ENCODE measurements around the gene WDR62. TPM values are rescaled to one million over a fixed set of nuclear protein-coding genes. Genes with fewer than 3 reads are reported as not detected.

The WDR62 gene
- total and polyA plus RNA-seq, 8 donors, result 0.12 to 0.49 (median 0.37) TPM

DNA sequence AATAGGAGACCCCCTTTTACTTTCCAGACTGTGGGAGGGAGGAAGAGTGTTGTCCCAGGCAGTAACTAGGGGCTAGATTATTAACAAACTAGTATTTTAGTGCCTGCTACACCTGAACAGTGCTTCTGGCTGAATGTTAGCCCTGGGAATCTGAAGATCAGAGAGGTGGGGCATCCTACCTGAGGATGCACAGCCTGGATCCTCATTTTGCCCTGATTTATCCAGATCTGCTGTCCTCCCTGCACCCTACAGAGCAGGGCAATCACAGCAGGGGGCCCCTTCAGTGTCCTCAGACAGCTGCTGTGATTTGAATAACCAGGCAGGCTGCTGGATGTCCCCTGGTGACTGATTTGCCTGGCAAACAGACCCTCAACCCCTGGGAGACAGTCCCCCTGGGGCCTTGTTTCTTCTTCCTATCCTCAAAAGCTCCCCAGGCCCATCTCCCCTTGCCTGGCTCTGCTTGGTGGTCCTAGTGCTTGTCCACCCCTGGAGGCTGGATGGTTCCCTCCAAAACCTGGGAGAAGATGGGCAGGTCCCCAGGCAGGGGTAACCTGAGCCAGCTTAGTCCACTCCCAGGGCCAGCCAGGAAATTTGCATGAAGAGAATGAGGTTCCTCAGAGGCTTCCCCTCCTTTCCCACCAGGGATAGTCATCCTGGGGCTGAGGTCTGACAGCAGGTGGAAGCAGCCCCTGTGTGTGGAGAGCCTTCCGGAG is 55.9 kb downstream of the WDR62 start, which contains the start of gene OVOL3:
Gene OVOL3, plus strand, starts transcription at position 657 of the 713 bp plus-strand sequence. CDS start 60 bp downstream, outside the sequence.
- no peaks in the 10 kb centered on the region for H3K36me3 ChIP-seq
- H3K27me3 ChIP-seq, result no peaks in the 10 kb centered on the region
- FAIRE-seq (no peak), ATAC-seq (no peak), DNase-seq (no peak)
- TF ChIP-seq, protein P1, sequence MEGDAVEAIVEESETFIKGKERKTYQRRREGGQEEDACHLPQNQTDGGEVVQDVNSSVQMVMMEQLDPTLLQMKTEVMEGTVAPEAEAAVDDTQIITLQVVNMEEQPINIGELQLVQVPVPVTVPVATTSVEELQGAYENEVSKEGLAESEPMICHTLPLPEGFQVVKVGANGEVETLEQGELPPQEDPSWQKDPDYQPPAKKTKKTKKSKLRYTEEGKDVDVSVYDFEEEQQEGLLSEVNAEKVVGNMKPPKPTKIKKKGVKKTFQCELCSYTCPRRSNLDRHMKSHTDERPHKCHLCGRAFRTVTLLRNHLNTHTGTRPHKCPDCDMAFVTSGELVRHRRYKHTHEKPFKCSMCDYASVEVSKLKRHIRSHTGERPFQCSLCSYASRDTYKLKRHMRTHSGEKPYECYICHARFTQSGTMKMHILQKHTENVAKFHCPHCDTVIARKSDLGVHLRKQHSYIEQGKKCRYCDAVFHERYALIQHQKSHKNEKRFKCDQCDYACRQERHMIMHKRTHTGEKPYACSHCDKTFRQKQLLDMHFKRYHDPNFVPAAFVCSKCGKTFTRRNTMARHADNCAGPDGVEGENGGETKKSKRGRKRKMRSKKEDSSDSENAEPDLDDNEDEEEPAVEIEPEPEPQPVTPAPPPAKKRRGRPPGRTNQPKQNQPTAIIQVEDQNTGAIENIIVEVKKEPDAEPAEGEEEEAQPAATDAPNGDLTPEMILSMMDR (IDR thresholded peaks at IDR 0.05), result no peak
- peaks cover 0 to 5% (median 0%) of the 10 kb centered on the region in 3 donors for H3K4me1 ChIP-seq
- H3K27ac ChIP-seq, result no peak within 1 kb of the TSS
- WGBS, 2 donors, result 53 to 100% methylated on average over 1 of the region's 1 CpG
- H3K9me3 ChIP-seq, result no peaks in the 10 kb centered on the region
- intact Hi-C loops (cut with DNase I), result no loop called here
- no peak within 1 kb of the TSS for H3K4me3 ChIP-seq

DNA sequence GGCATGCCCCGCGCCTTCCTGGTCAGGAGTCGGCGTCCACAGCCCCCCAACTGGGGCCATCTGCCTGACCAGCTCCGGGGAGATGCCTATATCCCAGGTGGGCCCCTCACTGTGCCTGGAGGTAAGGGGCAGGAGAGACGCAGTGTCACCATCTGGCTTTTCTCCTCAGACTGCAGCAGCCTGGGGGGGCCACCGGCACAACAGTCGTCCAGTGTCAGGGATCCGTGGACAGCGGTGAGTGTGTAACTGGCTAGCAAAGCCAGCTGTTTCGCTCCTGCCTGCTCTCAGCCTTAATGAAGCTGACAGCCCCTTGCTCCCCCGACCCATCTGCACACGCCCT is 56.5 kb downstream of the WDR62 start:
- Histone ChIP-seq H3K9me3 (no peaks in the 10 kb centered on the region), H3K4me1 (peaks cover 0 to 8% (median 5%) of the 10 kb centered on the region in 3 donors), H3K4me3 (no peak overlapping the region), H3K27me3 (no peaks in the 10 kb centered on the region), H3K27ac (no peak overlapping the region), H3K36me3 (no peaks in the 10 kb centered on the region)
- TF ChIP-seq, protein P1 (IDR thresholded peaks at IDR 0.05), result no peak
- ATAC-seq (no peak), DNase-seq (no peak), FAIRE-seq (no peak)
- WGBS, 2 donors, result 84 to 86% methylated on average over 13 of the region's 13 CpGs
- intact Hi-C loops (cut with DNase I), result no loop called here

DNA sequence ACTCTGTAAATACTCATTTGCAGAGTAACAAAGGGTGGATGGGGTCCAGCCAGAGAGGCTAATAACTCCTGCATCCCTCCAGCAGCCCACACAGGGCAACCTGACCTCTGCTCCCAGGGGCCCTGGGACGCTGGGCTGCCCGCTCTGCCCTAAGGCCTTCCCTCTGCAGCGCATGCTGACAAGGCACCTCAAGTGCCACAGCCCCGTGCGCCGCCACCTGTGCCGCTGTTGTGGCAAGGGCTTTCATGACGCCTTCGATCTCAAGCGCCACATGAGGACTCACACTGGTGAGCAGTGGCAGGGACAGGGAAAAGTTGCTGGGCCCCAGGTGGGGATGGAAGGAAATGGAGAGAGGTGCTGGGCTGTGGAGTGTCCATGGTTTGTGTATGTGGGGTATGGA is 58.0 kb downstream of the WDR62 start:
- 94 to 96% methylated on average over 10 of the region's 10 CpGs for WGBS, 2 donors
- no peaks in the 10 kb centered on the region for H3K36me3 ChIP-seq
- intact Hi-C loops (cut with DNase I), result no loop called here
- H3K4me1 ChIP-seq, result peaks cover 0 to 15% (median 6%) of the 10 kb centered on the region in 3 donors
- DNase-seq, result no peak
- no peaks in the 10 kb centered on the region for H3K9me3 ChIP-seq
- no peak for ATAC-seq
- no peaks in the 10 kb centered on the region for H3K27me3 ChIP-seq
- no peak for FAIRE-seq
- TF ChIP-seq, protein P1 (IDR thresholded peaks at IDR 0.05), result no peak
- no peak overlapping the region for H3K27ac ChIP-seq
- H3K4me3 ChIP-seq, result no peak overlapping the region

DNA sequence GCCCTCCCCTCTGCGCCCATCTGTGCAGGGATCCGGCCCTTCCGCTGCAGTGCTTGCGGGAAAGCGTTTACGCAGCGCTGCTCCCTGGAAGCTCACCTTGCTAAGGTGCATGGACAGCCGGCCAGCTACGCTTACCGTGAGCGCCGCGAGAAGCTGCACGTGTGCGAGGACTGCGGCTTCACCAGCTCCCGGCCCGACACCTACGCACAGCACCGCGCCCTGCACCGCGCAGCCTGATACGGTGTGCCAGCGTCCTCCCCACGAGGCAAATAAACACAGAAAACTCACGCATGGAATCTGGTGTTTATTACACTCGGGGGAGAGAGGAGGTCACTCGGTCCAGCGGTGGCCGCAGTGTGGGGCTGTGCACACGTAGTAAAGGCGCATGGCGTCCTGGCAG is 58.7 kb downstream of the WDR62 start:
- ATAC-seq (no peak), DNase-seq (no peak), FAIRE-seq (no peak)
- TF ChIP-seq, protein P1 (IDR thresholded peaks at IDR 0.05), result no peak
- H3K4me3 ChIP-seq, result peak overlapping the region in 1 of 4 donors; percentile 63
- no peaks in the 10 kb centered on the region for H3K36me3 ChIP-seq
- no peaks in the 10 kb centered on the region for H3K27me3 ChIP-seq
- no peak overlapping the region for H3K27ac ChIP-seq
- 87 to 89% methylated on average over 34 of the region's 34 CpGs for WGBS, 2 donors
- H3K4me1 ChIP-seq, result peaks cover 0 to 15% (median 6%) of the 10 kb centered on the region in 3 donors
- H3K9me3 ChIP-seq, result no peaks in the 10 kb centered on the region
- intact Hi-C loops (cut with DNase I), result no loop called here

All from pancreas (tissue), 10 donors.